Ovary (tissue), 3 donors: Measurements from ENCODE around the gene DENND2A.

Experiments
- CTCF ChIP-seq, 3 donors: fragments of 450-650 bp in 2 of 3; fragments of 200-600 bp in 1 of 3; IDR thresholded peaks; one replicate each; pipeline versions ENCODE4 v1.5.1 to v1.8.0; 2016 to 2022; ENCODE audit warnings: antibody characterized with exemption in 3 of 3, mild to moderate bottlenecking in 1 of 3
- POLR2A ChIP-seq: fragments of 450-650 bp; IDR thresholded peaks from one replicate; pipeline ENCODE4 v1.6.1; 2017; ENCODE audit warnings: antibody characterized with exemption, mild to moderate bottlenecking, moderate library complexity
- donor health status: DM: no; HTN: no; CAD: no.

GRCh38 chr7:140592964-140593671 is 47.5 kb downstream of the DENND2A start:
- no peak for TF ChIP-seq CTCF (IDR thresholded peaks at IDR 0.05)
- no peak for TF ChIP-seq POLR2A
